A673 (cell line): Measurements from ENCODE around the gene KBTBD13.

Source experiments
- EZH2 ChIP-seq: fragments of 200-600 bp; sonication (generic); IDR thresholded peaks from 2 replicates; pipeline ENCODE4 v1.6.1; 2017; ENCODE audit warnings: borderline replicate concordance, low read depth, mild to moderate bottlenecking, mixed read lengths, antibody characterized with exemption, low read length; ENCODE audit not compliant: poor library complexity, severe bottlenecking
- TF ChIP-seq, protein P1 (sequence below): fragments of 300-800, 200-600 bp; sonication (generic); conservative IDR thresholded peaks from 2 replicates; pipeline ENCODE4 v1.5.1; 2017; ENCODE audit warnings: low read depth, mild to moderate bottlenecking, antibody characterized with exemption, low read length, moderate library complexity, mixed read lengths

DNA sequence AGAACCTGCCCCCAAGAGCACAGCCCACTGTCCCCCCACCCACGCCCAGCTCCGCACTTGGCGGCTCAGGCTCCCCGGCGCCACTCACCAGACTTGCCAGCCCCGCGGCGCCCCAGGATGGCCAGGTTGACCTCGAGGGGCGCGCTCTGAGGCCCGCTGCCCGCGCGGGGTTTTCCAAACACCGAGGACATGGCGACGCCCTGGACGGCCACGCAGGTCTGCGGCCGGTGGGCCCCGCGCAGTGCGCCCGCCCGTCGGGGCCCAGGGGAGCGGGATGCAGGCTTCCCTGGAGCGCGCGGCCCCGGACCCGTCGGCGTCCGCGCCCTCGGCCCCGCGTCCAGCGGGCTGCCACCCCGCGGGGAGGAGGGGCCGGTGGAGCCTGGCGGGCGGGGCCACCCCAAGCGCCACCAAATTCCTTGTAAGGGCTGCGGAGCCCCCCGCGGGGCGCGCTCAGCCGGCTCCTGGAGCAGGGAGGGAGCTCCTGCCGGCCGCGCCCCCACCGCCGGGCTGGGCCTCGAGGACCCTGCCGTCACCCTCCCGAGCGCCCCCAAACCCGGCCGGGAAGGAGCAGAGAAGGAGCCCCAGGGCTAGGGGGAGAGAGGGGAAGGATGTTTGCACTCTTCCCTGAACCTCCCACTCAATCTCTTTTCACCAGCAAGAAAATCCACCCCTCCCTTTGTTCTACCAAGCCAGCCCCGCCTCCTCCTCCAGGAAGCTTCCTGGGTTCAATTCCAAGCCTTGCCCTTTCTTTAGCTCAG lies 8.7 kb upstream of the KBTBD13 start, which contains the start of gene RASL12:
- TF ChIP-seq, protein P1, sequence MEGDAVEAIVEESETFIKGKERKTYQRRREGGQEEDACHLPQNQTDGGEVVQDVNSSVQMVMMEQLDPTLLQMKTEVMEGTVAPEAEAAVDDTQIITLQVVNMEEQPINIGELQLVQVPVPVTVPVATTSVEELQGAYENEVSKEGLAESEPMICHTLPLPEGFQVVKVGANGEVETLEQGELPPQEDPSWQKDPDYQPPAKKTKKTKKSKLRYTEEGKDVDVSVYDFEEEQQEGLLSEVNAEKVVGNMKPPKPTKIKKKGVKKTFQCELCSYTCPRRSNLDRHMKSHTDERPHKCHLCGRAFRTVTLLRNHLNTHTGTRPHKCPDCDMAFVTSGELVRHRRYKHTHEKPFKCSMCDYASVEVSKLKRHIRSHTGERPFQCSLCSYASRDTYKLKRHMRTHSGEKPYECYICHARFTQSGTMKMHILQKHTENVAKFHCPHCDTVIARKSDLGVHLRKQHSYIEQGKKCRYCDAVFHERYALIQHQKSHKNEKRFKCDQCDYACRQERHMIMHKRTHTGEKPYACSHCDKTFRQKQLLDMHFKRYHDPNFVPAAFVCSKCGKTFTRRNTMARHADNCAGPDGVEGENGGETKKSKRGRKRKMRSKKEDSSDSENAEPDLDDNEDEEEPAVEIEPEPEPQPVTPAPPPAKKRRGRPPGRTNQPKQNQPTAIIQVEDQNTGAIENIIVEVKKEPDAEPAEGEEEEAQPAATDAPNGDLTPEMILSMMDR = no peak
- TF ChIP-seq EZH2 = no peak
